Body of pancreas (tissue), 4 donors: ENCODE results near the gene ASTN1.

Experiments used
- POLR2A ChIP-seq, 3 donors: fragments of 450-650 bp; IDR thresholded peaks; one replicate each; pipeline ENCODE4 v1.6.1; 2016; ENCODE audit warnings: antibody characterized with exemption in 3 of 3, mild to moderate bottlenecking in 2 of 3
- TF ChIP-seq, protein P1 (sequence below), 7 experiments: fragments of 450-650 bp in 4 of 7; fragments of 200-600 bp in 3 of 7; sonication (generic) in 3 of 7; IDR thresholded peaks; one replicate each; pipeline ENCODE4 v1.5.1; 2016 to 2019; ENCODE audit warnings: antibody characterized with exemption in 7 of 7

DNA sequence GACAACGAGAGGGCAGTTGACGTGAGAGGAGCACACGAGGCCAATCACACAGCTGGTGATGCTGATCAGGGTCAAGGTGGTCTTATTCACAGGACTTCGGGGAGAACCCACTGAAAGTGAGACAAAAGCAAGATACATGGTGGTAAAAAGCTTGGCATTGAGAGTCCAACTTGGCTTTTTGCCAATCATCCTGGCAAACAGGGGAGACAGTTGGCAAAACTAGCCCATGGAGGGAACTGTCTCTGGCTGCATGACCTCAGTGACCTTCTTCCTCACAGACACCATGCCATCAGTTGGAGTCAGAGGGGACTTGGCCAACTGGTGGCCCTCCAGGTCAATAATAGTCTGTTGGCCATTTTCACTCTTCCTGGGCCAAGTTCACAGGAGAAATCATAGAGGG, 139.9 kb downstream of the ASTN1 start:
- no peak for TF ChIP-seq POLR2A (IDR thresholded peaks at IDR 0.05)
- TF ChIP-seq, protein P1, sequence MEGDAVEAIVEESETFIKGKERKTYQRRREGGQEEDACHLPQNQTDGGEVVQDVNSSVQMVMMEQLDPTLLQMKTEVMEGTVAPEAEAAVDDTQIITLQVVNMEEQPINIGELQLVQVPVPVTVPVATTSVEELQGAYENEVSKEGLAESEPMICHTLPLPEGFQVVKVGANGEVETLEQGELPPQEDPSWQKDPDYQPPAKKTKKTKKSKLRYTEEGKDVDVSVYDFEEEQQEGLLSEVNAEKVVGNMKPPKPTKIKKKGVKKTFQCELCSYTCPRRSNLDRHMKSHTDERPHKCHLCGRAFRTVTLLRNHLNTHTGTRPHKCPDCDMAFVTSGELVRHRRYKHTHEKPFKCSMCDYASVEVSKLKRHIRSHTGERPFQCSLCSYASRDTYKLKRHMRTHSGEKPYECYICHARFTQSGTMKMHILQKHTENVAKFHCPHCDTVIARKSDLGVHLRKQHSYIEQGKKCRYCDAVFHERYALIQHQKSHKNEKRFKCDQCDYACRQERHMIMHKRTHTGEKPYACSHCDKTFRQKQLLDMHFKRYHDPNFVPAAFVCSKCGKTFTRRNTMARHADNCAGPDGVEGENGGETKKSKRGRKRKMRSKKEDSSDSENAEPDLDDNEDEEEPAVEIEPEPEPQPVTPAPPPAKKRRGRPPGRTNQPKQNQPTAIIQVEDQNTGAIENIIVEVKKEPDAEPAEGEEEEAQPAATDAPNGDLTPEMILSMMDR (IDR thresholded peaks at IDR 0.05): no peak
